GM12873 (cell line): ENCODE measurements around the gene ST8SIA2.
A peak's percentile ranks its signal among the peaks of the same experiment; 100 is the strongest.

ENCODE experiments used
- CTCF ChIP-seq: IDR thresholded peaks from 2 replicates; pipeline ENCODE4 v1.5.1; 2012; ENCODE audit warnings: low read depth, mild to moderate bottlenecking, moderate library complexity, low read length, control low read depth; ENCODE audit not compliant: insufficient read depth; ENCODE audit errors: missing control alignments

Gene ST8SIA2

GRCh38 chr15:92365906-92366305 lies 27.8 kb upstream of the ST8SIA2 start:
- no peak for TF ChIP-seq CTCF

DNA sequence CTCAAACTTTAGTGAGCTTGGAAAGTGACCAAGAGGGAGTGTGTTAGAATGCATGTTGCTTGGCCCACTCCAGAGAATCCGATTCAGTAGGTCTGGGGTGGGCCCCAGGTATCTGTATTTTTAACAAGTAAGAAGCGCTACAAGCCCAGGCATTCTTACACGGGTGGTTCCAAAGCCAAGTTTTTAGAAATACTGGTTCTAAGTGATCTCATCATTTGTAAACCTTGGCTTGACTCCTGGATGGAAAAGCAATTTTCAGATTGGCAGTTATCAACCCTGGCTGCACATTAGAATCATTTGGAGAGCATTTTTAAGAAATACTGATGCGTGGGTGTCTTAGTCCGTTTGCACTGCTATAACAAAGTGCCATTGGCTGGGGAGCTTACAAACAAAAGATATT lies 27.3 kb upstream of the ST8SIA2 start:
- TF ChIP-seq CTCF: no peak

DNA sequence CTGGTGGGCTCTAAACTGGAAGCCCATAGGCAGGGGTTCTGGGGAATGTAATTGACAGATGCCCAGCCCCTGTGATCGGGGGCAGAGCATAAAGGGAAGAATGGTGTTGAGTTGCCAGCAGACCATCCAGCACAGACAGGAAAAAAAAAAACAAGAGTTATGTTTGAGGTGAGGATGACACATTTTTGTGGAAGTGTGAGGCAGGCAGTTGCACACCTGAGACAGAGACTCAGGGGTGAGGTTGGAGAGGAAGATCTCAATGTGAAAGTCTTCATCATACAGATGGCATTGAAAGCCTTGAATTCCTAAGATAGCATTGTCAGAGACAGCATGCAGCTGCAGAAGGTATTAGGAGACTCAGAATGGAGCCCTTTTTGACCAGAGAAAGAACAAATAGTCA lies 18.6 kb upstream of the ST8SIA2 start:
- no peak for TF ChIP-seq CTCF

- no peak for TF ChIP-seq CTCF
Observed at GRCh38 chr15:92376109-92376508, 17.6 kb upstream of the ST8SIA2 start.

- TF ChIP-seq CTCF: no peak
Observed at GRCh38 chr15:92377083-92377789, 16.4 kb upstream of the ST8SIA2 start.

DNA sequence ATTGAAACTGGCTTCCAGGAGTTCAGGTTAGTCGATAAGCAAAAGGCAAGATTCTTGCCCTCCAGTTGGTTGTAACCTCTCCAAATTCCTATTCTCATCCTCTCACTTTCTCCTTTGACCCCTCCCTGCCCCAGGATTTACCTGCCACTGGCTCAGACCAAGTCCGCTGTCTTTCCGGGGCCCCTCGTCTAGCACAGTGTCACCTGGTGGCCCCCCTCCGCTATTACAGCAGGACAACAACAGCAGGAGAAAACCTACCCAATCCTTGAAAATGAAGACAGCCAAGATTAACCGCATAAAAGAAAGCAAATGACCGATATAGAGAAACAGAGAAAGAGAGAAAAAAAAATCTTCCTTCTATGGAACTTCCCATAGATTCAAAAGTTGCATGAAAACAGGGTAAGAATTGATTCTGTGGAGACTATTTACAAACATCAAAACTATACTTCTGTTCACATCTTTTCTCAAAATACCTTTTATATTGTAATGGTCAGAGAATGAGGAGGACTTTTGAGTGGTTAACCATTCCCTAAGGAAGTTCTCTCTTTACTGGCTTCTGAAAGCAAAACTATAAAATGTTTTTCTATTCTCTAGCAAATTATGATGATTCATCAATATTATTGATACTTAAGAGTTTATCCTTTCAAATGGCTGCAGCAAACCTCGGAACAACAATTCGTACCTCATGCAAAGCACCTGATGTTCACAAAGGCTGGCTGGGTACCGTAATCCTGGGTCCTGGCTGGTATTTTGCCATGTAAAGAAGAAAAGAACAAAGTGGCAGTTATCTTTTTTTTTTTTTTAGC lies 10.0 kb upstream of the ST8SIA2 start:
- peak; percentile 86 for TF ChIP-seq CTCF

GRCh38 chr15:92384381-92384780 lies 9.3 kb upstream of the ST8SIA2 start:
- no peak for TF ChIP-seq CTCF
